ENCODE data around the gene ZNF688.
A peak's percentile ranks its signal among the peaks of the same experiment; 100 is the strongest.
"Not testable (repeated sequence)": the region's sequence is repeated elsewhere in the genome, so short reads cannot be mapped to it uniquely, and the experiment has no call there.

Gene ZNF688

DNA sequence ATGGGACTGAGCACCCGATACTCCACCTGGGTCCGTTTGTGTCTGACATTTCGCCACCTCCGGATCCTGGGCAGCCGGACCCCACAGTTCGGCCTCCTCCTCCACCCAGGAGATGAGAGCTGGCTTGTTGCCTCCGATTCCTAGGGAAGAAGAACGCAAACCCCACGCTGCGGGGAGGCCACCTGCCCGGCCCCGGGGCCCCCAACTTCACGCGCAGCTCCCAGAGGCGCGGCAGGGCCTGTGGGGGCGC, 13.9 kb downstream of the ZNF688 start:
- DNase-seq (ENCODE audit: low spot score) = no peak

DNA sequence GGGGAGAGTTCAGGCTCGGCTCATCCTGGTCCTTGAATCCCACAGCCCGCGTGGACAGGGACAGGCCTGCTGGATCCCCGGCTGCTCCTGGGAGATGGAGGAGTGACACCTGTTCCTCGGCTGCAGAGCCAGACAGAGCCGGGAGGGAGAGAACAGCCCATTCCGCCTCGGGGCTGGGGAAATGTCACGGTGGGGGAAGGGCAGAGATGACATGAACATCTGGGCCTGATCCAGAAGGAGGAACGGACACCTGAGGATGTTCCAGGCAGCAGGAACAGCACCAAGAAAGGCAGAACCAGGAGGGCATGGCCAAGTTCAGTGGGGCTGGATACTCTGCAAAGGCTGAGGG, 15.4 kb downstream of the ZNF688 start:
- DNase-seq (ENCODE audit: low spot score) = no peak

DNA sequence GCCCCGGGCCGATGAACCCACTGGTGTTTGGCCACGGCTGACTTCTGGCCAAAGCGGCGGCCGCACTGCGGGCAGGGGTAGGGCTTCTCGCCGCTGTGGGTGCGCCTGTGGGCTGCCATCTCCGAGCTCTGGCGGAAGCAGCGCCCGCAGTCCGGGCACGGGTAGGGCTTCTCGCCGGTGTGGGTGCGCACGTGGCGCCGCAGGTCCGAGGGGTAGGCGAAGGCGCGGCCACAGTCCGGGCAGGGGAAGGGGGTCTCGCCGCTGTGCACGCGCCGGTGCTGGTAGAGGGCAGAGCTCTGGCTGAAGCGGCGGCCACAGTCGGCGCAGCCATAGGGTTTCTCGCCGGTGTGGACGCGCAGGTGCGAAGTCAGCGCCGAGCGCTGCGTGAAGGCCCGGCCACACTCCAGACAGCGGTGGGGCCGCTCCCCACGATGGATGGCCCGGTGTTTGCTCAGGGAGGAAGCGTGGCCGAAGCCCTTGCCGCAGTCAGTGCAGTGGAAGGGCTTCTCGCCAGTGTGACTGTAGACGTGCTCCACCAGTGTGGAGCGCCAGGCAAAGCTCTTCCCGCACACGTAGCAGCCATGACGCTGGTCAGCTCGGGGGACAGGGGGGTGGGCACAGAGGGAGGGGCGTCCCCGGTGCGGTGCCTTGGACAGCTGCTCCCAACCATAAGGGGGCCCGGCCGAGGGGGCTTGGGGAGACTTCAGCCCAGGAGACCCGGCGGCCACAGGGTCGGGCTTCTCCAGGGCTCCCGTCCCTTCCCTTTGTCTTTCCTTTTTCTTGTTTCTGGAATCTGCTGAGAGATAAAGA, 16.0 kb downstream of the ZNF688 start:
- no peak for DNase-seq (ENCODE audit: low spot score)

DNA sequence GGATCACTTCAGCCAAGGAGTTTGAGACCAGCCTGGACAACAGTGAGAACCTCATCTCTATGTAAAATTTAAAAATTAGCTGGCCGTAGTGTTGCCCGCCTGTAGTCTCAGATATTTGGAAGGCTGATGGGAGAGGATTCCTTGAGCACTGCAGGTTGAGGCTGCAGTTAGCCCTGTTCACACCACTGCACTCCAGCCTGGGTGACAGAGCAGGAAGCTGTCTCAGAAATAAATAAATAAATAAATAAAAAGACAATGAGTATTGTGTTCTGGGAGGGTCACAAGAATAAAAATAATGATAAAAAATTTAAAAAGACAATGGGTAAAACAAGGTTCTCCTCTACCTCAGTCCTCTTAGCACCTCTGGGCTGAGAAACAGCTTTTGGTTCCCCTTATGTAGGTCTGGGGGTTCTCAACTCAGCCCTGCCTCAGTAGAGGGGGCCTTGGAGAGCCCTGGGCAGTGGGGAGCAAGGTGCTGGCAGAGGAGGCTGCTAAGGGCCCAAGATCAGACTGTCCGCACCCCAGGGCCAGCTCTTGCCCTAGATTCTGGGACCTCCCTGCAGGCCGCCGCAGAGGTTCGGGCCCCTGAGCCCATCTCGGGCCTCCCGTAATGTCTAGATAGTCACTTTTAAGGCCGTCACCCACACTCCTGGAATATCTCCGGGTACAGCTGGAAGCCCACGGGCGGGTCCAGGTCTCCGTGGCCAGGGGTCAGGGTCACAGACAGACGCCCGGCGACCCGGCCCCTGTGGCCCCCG, 16.8 kb downstream of the ZNF688 start:
- DNase-seq (ENCODE audit: low spot score) = no peak

DNA sequence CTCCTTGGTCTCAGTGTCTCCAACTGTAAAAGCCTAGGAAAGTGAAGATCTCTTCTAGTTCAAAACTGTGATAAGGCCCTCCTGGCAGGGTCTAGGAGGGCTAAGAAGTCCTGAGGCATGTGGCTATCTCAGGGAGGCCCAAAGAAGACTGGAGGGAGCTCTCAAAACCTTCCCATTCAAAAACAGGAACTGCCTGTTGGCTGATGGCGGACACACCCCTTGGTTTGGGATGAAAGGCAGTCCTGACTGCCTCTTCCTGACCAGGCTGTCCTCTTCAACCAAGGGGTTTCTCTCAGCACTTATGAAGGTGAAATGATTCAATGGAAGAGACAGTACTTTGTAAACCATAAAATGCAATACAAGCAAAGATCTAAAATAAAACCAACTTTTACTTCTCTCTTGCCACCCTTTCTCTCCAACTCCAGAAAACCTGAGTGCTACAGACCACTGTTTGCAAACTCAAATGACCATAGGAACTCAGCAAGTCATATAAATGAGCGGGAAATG, 18.1 kb downstream of the ZNF688 start:
- no peak for DNase-seq (ENCODE audit: low spot score)

DNA sequence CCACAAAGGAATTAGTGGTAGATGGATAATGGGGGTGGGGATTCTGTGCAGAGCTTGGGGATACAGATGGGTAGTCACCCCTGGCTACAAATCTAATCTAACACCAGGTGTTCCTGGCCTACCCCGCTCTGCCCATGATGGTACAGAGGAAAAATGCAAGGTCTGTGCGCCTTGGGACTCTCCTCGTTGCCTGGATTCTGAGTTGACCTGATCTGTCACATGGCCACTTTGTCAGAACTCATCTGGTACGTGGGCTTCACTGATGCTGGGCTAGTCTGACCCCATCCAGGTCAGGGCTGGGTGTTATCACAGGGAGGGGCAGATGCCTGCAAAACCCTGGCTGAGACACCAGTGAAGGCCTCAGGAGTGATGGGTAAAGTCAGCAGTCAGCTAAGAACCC, 18.6 kb downstream of the ZNF688 start:
- DNase-seq (ENCODE audit: low spot score) = no peak

DNA sequence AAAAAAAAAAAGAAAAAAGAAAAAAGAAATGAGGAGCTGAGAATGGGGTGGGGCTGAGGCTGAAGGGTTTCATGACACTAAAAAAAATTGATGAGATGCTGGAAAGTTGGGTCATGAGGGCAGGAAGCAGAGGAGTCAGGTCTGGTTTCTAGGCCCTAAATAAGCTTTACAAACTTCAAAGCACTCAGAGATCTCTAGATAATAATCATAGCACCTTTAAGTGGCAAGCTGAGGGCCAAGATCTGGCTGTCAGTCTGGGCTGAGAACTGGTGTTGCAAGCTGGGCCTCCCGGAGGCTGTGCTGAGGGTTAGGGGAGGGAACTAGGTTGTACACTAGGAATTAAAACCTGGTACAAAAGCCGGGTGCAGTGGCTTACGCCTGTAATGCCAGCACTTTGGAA, 19.7 kb downstream of the ZNF688 start:
- peak; percentile 82 for DNase-seq (ENCODE audit: low spot score)

DNA sequence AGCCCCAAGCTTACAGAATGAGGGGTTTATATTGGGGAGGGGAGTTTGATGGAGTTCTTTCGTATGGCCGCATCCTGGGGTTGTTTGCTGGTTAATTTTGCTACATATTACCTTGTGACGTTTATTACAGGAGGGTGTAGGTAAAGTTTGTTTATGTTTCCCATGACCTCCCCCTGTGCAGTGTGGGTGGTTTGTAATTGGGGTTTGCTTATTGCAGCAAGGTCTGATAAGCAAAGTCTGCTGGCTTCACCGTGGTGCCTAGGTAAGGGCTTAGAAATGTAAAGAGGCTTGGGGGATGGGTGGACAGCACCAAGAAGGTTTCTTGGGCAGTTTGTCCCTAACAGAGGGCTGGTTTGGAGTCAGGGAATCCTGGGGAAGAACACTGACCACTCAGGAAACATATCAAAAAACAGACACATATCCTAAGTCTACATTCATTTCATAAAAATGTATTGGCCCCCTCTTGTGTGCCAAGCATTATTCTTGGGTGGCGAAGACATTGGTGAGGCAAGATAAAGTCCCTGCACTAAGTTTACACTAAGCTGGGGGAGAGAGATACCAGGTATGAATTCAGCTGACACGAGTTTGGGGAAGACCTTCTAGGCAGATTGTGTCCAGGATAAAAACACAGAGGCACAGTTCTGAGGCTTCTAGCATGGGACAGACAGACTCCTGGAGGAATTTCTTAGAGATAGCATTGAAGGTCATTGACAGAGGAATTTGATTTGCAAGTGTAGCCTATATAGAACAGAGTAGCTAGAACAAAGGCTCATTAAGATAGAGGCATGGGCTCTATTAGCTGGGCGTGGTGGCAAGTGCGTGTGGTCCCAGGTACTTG, 22.9 kb downstream of the ZNF688 start:
- DNase-seq (ENCODE audit: low spot score) = no peak

DNA sequence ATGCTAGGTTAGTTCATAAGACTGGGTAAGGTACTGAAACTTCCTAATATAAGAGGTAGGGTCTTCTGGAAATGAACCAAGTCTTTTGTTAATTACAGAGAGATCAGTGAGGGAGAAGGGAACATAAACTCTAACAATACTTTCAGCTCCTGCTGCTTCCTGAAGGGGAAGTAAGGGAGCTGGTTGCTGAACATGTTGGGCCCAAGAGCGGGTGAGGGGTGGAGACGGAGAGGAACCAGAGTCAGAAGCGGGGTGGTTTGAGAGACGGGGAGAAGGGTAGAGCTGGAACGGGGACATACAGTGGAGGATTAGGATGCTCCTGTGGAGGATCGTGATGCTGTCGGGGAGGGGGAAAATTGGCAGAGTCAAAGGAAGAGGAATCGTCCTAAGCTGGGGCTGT, 25.4 kb downstream of the ZNF688 start:
- DNase-seq (ENCODE audit: low spot score) = no peak

DNA sequence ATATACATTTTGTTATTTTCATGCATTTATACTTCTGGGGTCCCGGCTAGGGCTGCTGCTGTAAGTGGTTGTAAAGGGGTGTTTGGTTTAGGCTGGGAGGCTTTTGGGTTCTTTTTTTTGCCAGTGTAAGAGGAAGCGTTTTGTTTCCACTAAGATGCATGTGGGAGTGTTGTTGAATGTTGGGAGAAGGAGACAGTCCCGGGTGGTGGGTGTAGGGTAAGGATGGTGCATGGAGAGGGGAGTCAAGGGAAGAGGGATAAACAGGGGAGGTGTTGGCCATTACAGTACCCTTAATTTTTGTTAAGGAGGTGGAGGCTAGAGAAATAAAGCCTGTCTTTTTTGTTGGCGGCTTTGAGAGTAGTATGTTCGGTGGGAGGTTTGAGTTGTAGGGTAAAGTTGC, 28.4 kb downstream of the ZNF688 start:
- no peak for DNase-seq (ENCODE audit: low spot score)

DNA sequence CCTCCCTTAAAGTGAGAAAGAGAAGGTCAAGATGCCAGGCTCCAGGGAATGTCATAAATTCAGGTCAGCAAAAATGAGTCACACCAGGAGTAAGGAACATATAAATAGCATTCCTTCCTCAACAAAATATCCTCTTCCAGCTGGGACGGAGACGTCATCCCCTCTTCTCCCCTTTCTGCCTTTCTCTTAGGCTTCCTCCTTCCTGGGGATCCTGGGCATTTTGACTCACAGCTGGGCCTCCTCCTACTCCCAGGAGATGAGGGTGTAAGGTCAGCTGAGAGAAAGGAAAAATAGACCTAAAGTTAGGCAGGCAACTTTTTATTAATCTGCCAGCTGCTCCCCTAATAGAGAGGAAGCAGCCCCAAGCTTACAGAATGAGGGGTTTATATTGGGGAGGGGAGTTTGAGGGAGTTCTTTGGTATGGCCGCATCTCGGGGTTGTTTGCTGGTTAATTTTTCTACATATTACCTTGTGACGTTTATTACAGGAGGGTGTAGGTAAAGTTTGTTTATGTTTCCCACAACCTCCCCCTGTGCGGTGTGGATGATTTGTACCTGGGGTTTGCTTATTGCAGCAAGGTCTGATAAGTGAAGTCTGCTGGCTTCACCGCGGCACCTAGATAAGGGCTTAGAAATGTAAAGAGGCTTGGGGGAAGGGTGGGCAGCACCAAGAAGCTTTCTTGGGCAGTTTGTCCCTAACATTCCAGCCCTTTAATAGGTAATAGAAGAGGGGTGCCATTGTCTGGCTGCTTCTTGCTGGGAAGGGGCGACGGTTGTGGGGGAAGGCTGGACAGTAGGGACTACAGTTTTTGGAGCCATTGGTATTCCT, 29.8 kb downstream of the ZNF688 start:
- DNase-seq (ENCODE audit: low spot score) = no peak

DNA sequence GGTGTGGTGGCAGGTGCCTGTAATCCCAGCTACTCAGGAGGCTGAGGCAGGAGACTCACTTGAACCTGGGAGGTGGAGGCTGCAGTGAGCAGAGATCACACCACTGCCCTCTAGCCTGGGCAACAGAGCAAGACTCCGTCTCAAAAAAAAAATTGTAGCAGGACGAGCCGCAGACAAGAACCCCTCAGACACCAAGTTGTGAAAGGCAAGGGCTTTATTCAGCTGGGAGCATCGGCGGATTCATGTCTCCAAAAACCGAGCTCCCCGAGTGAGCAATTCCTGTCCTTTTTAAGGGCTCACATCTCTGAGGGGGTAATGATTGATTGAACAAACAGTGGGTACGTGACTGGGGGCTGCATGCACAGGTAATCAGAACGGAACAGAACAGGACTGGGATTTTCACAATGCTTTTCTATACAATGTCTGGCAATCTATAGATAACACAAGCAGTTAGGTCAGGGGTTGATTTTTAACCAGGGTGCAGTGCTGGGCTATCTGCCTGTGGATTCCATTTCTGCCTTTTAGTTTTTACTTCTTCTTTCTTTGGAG, 30.5 kb downstream of the ZNF688 start:
- DNase-seq (ENCODE audit: low spot score) = not testable (repeated sequence)

DNA sequence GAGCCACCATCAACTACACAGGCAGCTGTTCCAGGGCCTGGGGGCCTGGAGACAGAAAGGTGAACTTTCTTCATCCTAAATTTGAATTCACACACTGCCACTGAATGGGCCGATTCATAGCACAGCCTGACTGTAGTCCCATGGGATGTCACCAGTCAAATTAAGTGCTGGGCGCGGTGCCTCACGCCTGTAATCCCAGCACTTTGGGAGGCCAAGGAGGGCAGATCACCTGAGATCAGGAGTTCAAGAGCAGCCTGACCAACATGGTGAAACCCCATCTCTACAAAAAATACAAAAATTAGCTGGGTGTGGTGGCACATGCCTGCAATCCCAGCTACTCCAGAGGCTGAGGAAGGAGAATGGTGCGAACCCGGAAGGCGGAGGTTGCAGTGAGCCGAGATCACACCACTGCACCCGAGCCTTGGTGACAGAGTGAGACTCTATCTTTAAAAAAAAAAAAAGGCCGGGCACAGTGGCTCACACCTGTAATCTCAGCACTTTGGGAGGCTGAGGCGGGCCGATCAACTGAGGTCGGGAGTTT, 31.5 kb downstream of the ZNF688 start:
- DNase-seq (ENCODE audit: low spot score) = not testable (repeated sequence)

DNA sequence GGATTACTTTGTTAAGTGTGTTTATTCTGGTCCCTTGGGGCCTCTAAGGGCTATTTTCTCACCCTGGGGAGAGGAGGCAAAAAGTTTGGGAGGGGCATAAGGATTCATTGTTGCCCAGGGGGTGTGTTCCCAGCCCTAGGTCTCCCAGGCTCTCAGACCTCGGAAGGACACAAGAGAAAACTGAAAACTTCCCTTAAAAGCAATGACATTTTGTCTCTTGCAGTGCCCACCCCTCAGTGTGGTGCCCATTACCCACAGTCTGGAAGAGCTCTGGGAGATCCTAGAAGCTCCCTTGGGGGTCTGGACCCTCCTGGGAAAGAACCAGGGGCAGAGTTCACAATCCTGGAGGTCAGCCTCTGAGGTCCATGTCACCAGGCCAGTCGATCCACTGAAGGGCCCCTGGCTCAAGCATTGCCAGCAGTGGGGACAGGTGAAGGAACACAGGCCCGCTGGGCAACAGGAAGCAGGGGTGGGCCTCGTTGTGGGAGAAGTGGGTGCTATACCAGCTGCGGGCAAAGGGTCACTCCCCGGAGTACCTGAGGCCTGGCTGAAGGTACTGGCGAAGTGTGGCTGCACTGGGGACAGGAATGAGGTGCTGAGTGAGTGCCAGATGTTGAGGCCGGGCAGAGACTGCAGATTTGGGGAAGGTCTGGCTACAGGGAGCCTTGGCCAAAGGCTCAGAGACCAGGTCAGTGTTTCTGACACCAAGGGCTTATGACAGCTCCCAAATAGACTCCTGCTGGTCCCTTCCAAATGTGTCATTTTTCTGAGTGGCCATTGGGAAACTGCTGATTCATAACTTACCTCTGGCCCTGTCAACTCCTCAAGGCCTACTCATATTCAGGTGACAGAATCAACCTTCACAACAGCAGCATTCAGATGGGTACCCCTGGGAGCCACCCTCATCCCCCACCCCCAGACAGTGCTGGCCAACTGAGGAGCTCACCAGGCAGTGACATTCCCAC, 32.2 kb downstream of the ZNF688 start:
- no peak for DNase-seq (ENCODE audit: low spot score)

DNA sequence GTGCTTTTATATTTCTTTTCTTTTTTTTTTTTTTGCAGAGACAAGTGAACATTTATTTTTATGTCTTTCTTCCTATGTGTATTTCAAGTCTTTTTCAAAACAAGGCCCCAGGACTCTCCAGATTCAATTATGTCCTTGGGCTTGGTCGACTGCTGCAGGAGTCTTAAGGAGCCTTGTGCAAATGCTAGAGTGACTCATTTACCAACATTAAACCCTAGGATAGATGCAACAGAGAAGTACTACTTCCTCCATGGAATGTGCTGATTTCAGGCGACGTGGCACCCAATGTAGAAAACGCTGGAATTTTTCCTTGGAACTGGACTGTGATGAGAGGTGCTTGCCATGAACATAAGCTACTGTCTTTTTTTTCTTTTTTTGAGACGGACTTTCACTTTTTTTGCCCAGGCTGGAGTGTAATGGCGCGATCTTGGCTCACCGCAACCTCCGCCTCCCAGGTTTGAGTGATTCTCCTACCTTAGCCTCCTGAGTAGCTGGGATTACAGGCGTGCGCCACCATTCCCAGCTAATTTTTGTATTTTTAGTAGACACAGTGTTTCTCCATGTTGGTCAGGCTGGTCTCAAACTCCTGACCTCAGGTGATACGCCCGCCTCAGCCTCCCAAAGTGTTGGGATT, 35.0 kb downstream of the ZNF688 start:
- not testable (repeated sequence) for DNase-seq (ENCODE audit: low spot score)

DNA sequence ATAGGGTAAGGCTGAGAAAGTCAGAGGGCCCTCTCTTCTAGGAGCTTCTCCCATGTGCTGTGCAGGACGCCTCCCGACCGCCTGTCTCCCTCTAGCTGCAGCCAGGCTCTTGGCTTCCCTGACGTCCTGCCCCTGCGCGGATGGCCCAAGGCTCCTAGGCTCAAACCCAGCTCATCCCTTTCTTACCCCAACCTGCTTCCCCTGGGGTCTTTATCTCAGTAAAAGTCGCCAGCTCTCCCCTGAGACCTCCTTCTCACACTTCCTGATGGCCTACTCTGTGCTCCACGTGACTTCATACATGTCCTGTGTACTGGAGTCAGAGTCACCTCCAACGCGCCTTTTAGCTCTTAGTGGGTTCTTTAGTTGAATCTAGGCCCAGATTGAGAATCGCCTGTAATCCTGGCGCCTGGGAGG, 35.7 kb downstream of the ZNF688 start:
- peak; percentile 56 for DNase-seq (ENCODE audit: low spot score)

DNA sequence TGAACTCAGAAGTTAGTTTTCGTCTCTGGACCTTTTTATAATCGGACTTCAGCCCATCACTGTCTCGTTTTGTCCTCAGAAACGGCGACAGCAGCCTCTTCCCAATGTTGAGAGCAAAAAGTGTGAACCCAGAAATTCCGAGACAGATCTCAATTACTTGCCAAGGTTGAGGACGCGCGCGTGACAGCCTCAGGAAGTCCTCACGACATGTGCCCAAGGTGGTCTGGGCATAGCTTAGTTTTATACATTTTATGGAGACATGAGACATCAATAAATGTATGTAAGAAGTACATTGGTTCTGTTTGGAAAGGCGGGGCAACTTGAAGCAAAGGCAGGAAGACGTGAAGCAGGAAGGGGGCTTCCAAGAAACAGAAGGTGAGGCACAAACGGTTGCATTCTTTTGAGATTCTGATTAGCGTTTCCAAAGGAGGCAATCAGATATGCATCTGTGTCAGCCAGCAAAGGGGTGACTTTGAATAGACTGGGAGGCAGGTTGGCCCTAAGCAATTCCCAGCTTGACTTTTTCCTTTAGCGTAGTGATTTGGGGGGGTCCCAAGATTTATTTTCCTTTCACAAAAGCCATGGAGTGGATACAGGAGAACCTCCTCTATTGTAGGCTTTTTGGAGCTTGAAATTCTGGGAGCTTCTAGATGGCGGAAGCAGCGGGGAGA, 36.3 kb downstream of the ZNF688 start:
- DNase-seq (ENCODE audit: low spot score) = peak; percentile 64

DNA sequence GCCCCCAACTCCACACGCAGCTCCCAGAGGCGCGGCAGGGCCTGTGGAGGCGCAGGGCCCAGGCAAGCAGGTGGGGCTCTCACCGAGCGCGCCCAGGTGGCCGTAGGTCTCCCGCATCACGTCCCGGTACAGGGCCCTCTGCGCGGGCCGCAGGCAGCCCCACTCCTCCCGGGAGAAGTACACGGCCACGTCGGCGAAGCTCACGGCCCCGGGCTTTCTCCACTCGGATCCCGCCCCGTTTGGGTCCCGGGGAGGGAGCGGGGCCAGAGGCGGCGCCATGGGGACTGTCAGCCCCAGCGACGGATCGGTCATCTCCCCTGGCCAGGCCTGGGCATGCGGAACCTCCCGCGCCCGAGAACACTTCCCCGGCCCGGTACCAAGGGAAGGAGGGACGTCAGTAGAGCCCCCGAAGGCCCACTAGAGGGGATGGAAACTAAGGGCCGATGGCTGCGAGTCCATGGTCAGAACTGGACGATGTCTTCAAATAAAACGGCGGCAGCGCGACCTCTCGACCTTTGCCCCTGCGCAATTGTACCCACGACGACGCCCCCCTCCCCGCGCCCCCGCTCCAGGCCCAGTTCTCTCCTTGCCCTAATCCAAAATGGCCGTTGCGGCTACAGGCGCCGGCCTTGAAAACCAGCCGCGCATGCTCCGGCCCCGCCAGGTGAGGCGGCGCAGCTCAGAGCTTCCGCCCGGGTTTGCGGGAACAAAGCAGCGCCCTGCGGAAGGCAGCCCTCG, 37.0 kb downstream of the ZNF688 start, which contains the start of gene ZNF747:
Gene ZNF747, minus strand, starts transcription at position 491 of the 738 bp plus-strand sequence. Its CDS starts 179 bp downstream, at position 312.
- DNase-seq (ENCODE audit: low spot score) = peak; percentile 93
